K562 (cell line): ENCODE measurements around the gene TPCN1. TPM values are rescaled to one million over a fixed set of nuclear protein-coding genes. Genes with fewer than 3 reads are reported as not detected.

Source experiments
- ATAC-seq: fragments of 200-7000 bp; cut with Tn5 transposase; 3 replicates; pipeline ENCODE4 v1.9.1; 2020; ENCODE audit warnings: moderate library complexity
- BruUV-seq: library from RNA; stranded (reverse); fragments of 400-500 nt; replicated peaks from 2 replicates; lab custom pipeline; 2021; lab: Mats Ljungman, UMichigan
- CTCF ChIA-PET: fragments of 300-600 bp; formaldehyde crosslinking; extraction: SDS; loops from one replicate; lab custom pipeline; 2021; ENCODE audit warnings: low intra/inter-chr PET ratio; lab: Yijun Ruan, JAX
- POLR2A ChIA-PET: fragments of 300-600, 350-650 bp; sonication (Branson Sonifier 250); formaldehyde crosslinking; extraction: SDS; loops from one replicate; lab custom pipeline; 2021; ENCODE audit warnings: antibody characterized with exemption, inconsistent platforms; lab: Yijun Ruan, JAX
- DNase-seq, 4 experiments: peaks; one replicate each; pipeline versions ENCODE4 v3.0.0 to v3.0.0-alpha.2; 2011 to 2018; ENCODE audit warnings: low spot score in 3 of 4, mixed read lengths in 3 of 4; ENCODE audit errors: extremely low read depth in 1 of 4
- FAIRE-seq: peaks from 2 replicates; lab custom pipeline; 2011; peaks lifted over from hg19 to GRCh38; lab: Jason Lieb, UNC
- H2AFZ ChIP-seq: 2 replicates; pipeline ENCODE4 v1.6.0; 2011; ENCODE audit warnings: low read depth, low read length, control low read depth, inconsistent platforms
- H3K27ac ChIP-seq: fragments of 200-600 bp; 3 replicates; pipeline ENCODE4 v1.8.0; 2011; ENCODE audit warnings: low read depth, mild to moderate bottlenecking, control low read depth, inconsistent platforms, low read length, moderate library complexity, mixed read lengths; ENCODE audit errors: extremely low read depth
- H3K27me3 ChIP-seq, 2 experiments: fragments of 300-600 bp in 1 of 2; 2 replicates in 1 of 2; 3 replicates in 1 of 2; pipeline versions ENCODE4 v1.6.0 to v1.8.0; 2011; ENCODE audit warnings: inconsistent platforms in 2 of 2, low read length in 2 of 2, mild to moderate bottlenecking in 1 of 2, mixed read lengths in 1 of 2, moderate library complexity in 1 of 2; ENCODE audit not compliant: control insufficient read depth in 2 of 2, insufficient read depth in 2 of 2
- H3K36me3 ChIP-seq: fragments of 300-600 bp; 3 replicates; pipeline ENCODE4 v1.8.0; 2011; ENCODE audit warnings: mild to moderate bottlenecking, low read length, inconsistent platforms; ENCODE audit not compliant: control insufficient read depth, insufficient read depth
- H3K4me1 ChIP-seq, 2 experiments: fragments of 200-600 bp in 1 of 2; replicated peaks in 1 of 2; 2 replicates in 1 of 2; 3 replicates in 1 of 2; pipeline versions ENCODE4 v1.5.1 to v1.8.0; 2011; ENCODE audit warnings: inconsistent platforms in 2 of 2, low read length in 2 of 2, mild to moderate bottlenecking in 1 of 2, mixed read lengths in 1 of 2, moderate library complexity in 1 of 2; ENCODE audit not compliant: control insufficient read depth in 2 of 2, insufficient read depth in 2 of 2
- H3K4me2 ChIP-seq: 2 replicates; pipeline ENCODE4 v1.6.1; 2011; ENCODE audit warnings: low read length, control low read depth, inconsistent platforms, mixed read lengths; ENCODE audit not compliant: insufficient read depth
- H3K4me3 ChIP-seq: fragments of 200-600 bp; sonication (generic), shearing (Covaris generic); 2 replicates; pipeline ENCODE4 v1.5.1; 2016; ENCODE audit warnings: control low read depth, inconsistent platforms
- H3K79me2 ChIP-seq: fragments of 200-600 bp; 3 replicates; pipeline ENCODE4 v1.8.0; 2011; ENCODE audit warnings: low read length, inconsistent platforms; ENCODE audit not compliant: control insufficient read depth, insufficient read depth
- H3K9ac ChIP-seq, 2 experiments: 2 replicates each; pipeline versions ENCODE4 v1.6.0 to v1.6.1; 2011; ENCODE audit warnings: low read depth in 2 of 2, low read length in 2 of 2, control low read depth in 1 of 2, inconsistent platforms in 1 of 2, mild to moderate bottlenecking in 1 of 2, mixed read lengths in 1 of 2; ENCODE audit not compliant: insufficient read depth in 1 of 2
- H3K9me1 ChIP-seq: one replicate; pipeline ENCODE4 v1.6.0; 2011; ENCODE audit warnings: inconsistent platforms, mild to moderate bottlenecking, low read length, moderate library complexity; ENCODE audit not compliant: control insufficient read depth, insufficient read depth
- H3K9me3 ChIP-seq: replicated peaks from 2 replicates; pipeline ENCODE4 v1.5.1; 2011; ENCODE audit warnings: low read depth, low read length, inconsistent platforms; ENCODE audit not compliant: control insufficient read depth, insufficient read depth
- H4K20me1 ChIP-seq: replicated peaks from 2 replicates; pipeline ENCODE4 v1.6.1; 2011; ENCODE audit warnings: low read length, inconsistent platforms, mixed read lengths; ENCODE audit not compliant: control insufficient read depth, insufficient read depth
- JUN ChIP-seq, 2 experiments: sonication (generic) in 1 of 2; formaldehyde crosslinking in 1 of 2; IDR thresholded peaks; 2 replicates each; pipeline versions ENCODE4 v1.6.1 to v1.8.0; 2012 to 2022; ENCODE audit warnings: borderline replicate concordance in 2 of 2, mild to moderate bottlenecking in 2 of 2, improper control_type of control experiment in 1 of 2, low read depth in 1 of 2, low read length in 1 of 2, missing genetic modification reagents in 1 of 2
- KDM2B ChIP-seq: fragments of 250-450 bp; sonication (Bioruptor Pico); IDR thresholded peaks from 2 replicates; pipeline ENCODE4 v1.8.0; 2021; ENCODE audit warnings: mild to moderate bottlenecking, moderate library complexity
- NEUROD1 ChIP-seq: fragments of 150-350 bp; IDR thresholded peaks from 2 replicates; pipeline ENCODE4 v1.6.1; 2014; ENCODE audit warnings: borderline replicate concordance, low read length, low read depth; ENCODE audit not compliant: partially characterized antibody
- XRCC5 ChIP-seq: fragments of 200-400 bp; formaldehyde crosslinking; IDR thresholded peaks from 2 replicates; pipeline ENCODE4 v1.6.1; 2017; ENCODE audit warnings: low read depth, mild to moderate bottlenecking, low read length
- YY1 ChIP-seq, 3 experiments: IDR thresholded peaks; 2 replicates each; pipeline ENCODE4 v1.6.1; 2011; ENCODE audit warnings: low read length in 2 of 3, mild to moderate bottlenecking in 2 of 3, moderate library complexity in 2 of 3, borderline replicate concordance in 1 of 3, control low read depth in 1 of 3, low read depth in 1 of 3; ENCODE audit not compliant: insufficient read depth in 3 of 3, insufficient replicate concordance in 2 of 3, control insufficient read depth in 1 of 3, insufficient read length in 1 of 3; ENCODE audit errors: extremely low read depth in 1 of 3
- ZNF212 ChIP-seq: fragments of 450-650 bp; formaldehyde crosslinking; IDR thresholded peaks from 2 replicates; pipeline ENCODE4 v1.4.0; 2020; ENCODE audit warnings: mild to moderate bottlenecking
- WGBS: fragments of 100-300 bp; shearing (Covaris generic); methylation state at CpG from one replicate; pipeline ENCODE4 v1.1.6; 2016; ENCODE audit warnings: low coverage, mixed read lengths; ENCODE audit not compliant: insufficient coverage; ENCODE audit errors: missing lambda C conversion rate; 5-methylcytosine and 5-hydroxymethylcytosine counted together
- in situ Hi-C: fragments of 300-500 bp; cut with MboI; formaldehyde crosslinking; loops from 4 replicates; pipeline ENCODE4 v1.15.0; 2018; ENCODE audit warnings: inconsistent platforms, mixed read lengths
- intact Hi-C: fragments of 100-400 bp; cut with micrococcal nuclease; formaldehyde crosslinking; loops from 2 replicates; pipeline ENCODE4 v1.14.2; 2022
- polyA plus RNA-seq, 8 experiments: library from polyadenylated mRNA; depleted of rRNA in 4 of 8; stranded (reverse) in 5 of 8; unstranded in 3 of 8; fragments of >200 nt; fragmentation: Nextera tagmentation in 2 of 8; fragmentation: Illumina TruSeq in 1 of 8; extraction: Ambion mirVana in 2 of 8; extraction: Trizol in 1 of 8; gene quantifications; 2 replicates each; pipeline versions ENCODE4 v1.2.1 to v1.2.3, GENCODE V29; 2011 to 2014; ENCODE audit warnings: inconsistent platforms in 1 of 8, missing spikeins in 1 of 8
- total RNA-seq, 7 experiments: library from RNA; depleted of rRNA in 6 of 7; stranded (reverse); fragments of >200 nt in 6 of 7; fragmentation: Illumina TruSeq in 2 of 7; extraction: Trizol in 2 of 7; gene quantifications; 2 replicates each; pipeline versions ENCODE4 v1.2.1 to v1.2.3, GENCODE V29; 2011 to 2021; ENCODE audit warnings: low replicate concordance in 1 of 7
- TF ChIP-seq, protein P1 (sequence below): sonication (generic); formaldehyde crosslinking; IDR thresholded peaks from 2 replicates; pipeline ENCODE4 v1.4.0; 2020; ENCODE audit warnings: mild to moderate bottlenecking, missing genetic modification reagents
- TF ChIP-seq, protein P2 (sequence below): fragments of 250-450 bp; sonication (Bioruptor Pico); IDR thresholded peaks from 2 replicates; pipeline ENCODE4 v1.8.0; 2021; ENCODE audit warnings: moderate library complexity, mild to moderate bottlenecking, inconsistent platforms
- TF ChIP-seq, protein P3 (sequence below): fragments of 250-450 bp; sonication (Bioruptor Pico); IDR thresholded peaks from 2 replicates; pipeline ENCODE4 v1.9.0; 2021; ENCODE audit warnings: mild to moderate bottlenecking
- TF ChIP-seq, protein P4 (sequence below): fragments of 450-650 bp; IDR thresholded peaks from 2 replicates; pipeline ENCODE4 v1.7.0; 2016; ENCODE audit warnings: borderline replicate concordance

Gene TPCN1
- total and polyA plus RNA-seq, 9 of the 15 experiments (the other 6 are each of a cell fraction or from before 2014, with no cell fraction given), result 0.80 to 23.8 (median 7.4) TPM

DNA sequence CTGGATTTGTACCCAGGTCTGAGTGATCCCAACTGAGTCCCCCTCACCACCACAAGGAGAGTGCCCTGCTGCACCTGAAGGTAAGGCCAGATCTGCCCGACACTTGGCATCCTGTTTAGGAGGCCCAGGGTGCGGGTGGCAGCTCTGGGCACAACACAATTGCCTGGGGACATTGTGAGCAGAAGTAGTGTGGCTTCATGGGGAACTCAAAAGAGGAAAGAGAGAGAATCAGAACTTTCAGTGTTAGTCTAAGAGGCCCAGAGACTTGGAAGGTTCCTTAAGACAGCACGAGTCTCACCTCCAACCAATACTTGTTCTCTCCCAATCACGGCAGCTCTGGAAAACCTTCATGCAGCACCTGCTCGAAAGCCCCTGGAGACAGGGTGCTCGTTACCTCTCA is 120.3 kb downstream of the TPCN1 start:
- H3K4me3 ChIP-seq, result no peak overlapping the region
- ATAC-seq (no peak), FAIRE-seq (no peak), DNase-seq (no peak)
- in situ Hi-C loops (no loop called here), intact Hi-C loops (no loop called here)
- POLR2A ChIA-PET, result interaction anchor here (0.6 kb wide), 1 partner anchor 34 kb away, joined by 3 read pairs; no protein-coding TSS in a partner anchor
- no peak overlapping the region for H3K27ac ChIP-seq
- H3K9me1 ChIP-seq, result no peaks in the 10 kb centered on the region
- H4K20me1 ChIP-seq, result no peaks in the 10 kb centered on the region
- no peaks in the 10 kb centered on the region for H3K9me3 ChIP-seq
- CTCF ChIA-PET, result no interaction called here
- no TSS peak for BruUV-seq
- H3K79me2 ChIP-seq, result no peaks in the 10 kb centered on the region
- H3K9ac ChIP-seq, result peak overlapping the region in 1 of 2 experiments; percentile 48; a peak in 1 of 4 replicates
- TF ChIP-seq NEUROD1 (no peak), XRCC5 (no peak), JUN (IDR thresholded peaks at IDR 0.05; ENCODE audit: borderline replicate concordance, low read depth, low read length) (no peak), JUN (CRISPR knock-in tag; IDR thresholded peaks at IDR 0.05; ENCODE audit: borderline replicate concordance) (no peak), ZNF212 (CRISPR knock-in tag) (no peak), YY1 (IDR thresholded peaks at IDR 0.05; ENCODE audit: borderline replicate concordance in 1 of 3, control insufficient read depth in 1 of 3, extremely low read depth in 1 of 3, insufficient read depth in 3 of 3, insufficient read length in 1 of 3, insufficient replicate concordance in 2 of 3, low read depth in 1 of 3, low read length in 2 of 3) (no peak), KDM2B (no peak)
- TF ChIP-seq, protein P1, sequence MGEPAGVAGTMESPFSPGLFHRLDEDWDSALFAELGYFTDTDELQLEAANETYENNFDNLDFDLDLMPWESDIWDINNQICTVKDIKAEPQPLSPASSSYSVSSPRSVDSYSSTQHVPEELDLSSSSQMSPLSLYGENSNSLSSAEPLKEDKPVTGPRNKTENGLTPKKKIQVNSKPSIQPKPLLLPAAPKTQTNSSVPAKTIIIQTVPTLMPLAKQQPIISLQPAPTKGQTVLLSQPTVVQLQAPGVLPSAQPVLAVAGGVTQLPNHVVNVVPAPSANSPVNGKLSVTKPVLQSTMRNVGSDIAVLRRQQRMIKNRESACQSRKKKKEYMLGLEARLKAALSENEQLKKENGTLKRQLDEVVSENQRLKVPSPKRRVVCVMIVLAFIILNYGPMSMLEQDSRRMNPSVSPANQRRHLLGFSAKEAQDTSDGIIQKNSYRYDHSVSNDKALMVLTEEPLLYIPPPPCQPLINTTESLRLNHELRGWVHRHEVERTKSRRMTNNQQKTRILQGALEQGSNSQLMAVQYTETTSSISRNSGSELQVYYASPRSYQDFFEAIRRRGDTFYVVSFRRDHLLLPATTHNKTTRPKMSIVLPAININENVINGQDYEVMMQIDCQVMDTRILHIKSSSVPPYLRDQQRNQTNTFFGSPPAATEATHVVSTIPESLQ (CRISPR knock-in tag), result no peak
- TF ChIP-seq, protein P2, sequence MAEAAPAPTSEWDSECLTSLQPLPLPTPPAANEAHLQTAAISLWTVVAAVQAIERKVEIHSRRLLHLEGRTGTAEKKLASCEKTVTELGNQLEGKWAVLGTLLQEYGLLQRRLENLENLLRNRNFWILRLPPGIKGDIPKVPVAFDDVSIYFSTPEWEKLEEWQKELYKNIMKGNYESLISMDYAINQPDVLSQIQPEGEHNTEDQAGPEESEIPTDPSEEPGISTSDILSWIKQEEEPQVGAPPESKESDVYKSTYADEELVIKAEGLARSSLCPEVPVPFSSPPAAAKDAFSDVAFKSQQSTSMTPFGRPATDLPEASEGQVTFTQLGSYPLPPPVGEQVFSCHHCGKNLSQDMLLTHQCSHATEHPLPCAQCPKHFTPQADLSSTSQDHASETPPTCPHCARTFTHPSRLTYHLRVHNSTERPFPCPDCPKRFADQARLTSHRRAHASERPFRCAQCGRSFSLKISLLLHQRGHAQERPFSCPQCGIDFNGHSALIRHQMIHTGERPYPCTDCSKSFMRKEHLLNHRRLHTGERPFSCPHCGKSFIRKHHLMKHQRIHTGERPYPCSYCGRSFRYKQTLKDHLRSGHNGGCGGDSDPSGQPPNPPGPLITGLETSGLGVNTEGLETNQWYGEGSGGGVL (CRISPR knock-in tag), result no peak
- TF ChIP-seq, protein P3, sequence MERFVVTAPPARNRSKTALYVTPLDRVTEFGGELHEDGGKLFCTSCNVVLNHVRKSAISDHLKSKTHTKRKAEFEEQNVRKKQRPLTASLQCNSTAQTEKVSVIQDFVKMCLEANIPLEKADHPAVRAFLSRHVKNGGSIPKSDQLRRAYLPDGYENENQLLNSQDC (CRISPR knock-in tag), result no peak
- TF ChIP-seq, protein P4, sequence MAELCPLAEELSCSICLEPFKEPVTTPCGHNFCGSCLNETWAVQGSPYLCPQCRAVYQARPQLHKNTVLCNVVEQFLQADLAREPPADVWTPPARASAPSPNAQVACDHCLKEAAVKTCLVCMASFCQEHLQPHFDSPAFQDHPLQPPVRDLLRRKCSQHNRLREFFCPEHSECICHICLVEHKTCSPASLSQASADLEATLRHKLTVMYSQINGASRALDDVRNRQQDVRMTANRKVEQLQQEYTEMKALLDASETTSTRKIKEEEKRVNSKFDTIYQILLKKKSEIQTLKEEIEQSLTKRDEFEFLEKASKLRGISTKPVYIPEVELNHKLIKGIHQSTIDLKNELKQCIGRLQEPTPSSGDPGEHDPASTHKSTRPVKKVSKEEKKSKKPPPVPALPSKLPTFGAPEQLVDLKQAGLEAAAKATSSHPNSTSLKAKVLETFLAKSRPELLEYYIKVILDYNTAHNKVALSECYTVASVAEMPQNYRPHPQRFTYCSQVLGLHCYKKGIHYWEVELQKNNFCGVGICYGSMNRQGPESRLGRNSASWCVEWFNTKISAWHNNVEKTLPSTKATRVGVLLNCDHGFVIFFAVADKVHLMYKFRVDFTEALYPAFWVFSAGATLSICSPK, result no peak
- H3K27me3 ChIP-seq, result no peaks in the 10 kb centered on the region
- H3K4me2 ChIP-seq, result no peak overlapping the region
- H3K36me3 ChIP-seq, result no peaks in the 10 kb centered on the region
- H3K4me1 ChIP-seq, result peaks cover 4 to 6% of the 10 kb centered on the region in 2 experiments; a peak in 3 of 5 replicates
- peak overlapping the region; percentile 32; the same call in 1 of the 2 replicates for H2AFZ ChIP-seq
- WGBS, result 57% methylated on average over 6 of the region's 6 CpGs
